Neural cell (in vitro differentiated cells): ENCODE measurements around the gene RAB34.

Experiments used
- CTCF ChIP-seq: fragments of 450-650 bp; IDR thresholded peaks from 2 replicates; pipeline ENCODE4 v1.5.1; 2014; ENCODE audit warnings: antibody characterized with exemption, mild to moderate bottlenecking, moderate library complexity; ENCODE audit not compliant: poor library complexity, severe bottlenecking
- EP300 ChIP-seq: fragments of 450-650 bp; conservative IDR thresholded peaks from 2 replicates; pipeline ENCODE4 v1.6.1; 2014; ENCODE audit warnings: antibody characterized with exemption, mild to moderate bottlenecking, moderate library complexity; ENCODE audit not compliant: poor library complexity, severe bottlenecking
- EZH2 ChIP-seq: fragments of 200-600, 300-800 bp; shearing (Covaris generic), sonication (generic); IDR thresholded peaks from 2 replicates; pipeline ENCODE4 v1.6.1; 2014; ENCODE audit warnings: antibody characterized with exemption, low read length, borderline replicate concordance, mild to moderate bottlenecking; ENCODE audit not compliant: insufficient read depth, poor library complexity, severe bottlenecking
- MXI1 ChIP-seq: fragments of 450-650 bp; conservative IDR thresholded peaks from 2 replicates; pipeline ENCODE4 v1.6.1; 2014; ENCODE audit warnings: antibody characterized with exemption, mild to moderate bottlenecking; ENCODE audit not compliant: poor library complexity, severe bottlenecking

- no peak for TF ChIP-seq CTCF
- TF ChIP-seq EZH2, result no peak
- no peak for TF ChIP-seq MXI1
- TF ChIP-seq EP300, result no peak
Observed at GRCh38 chr17:28723159-28723835, 5.6 kb upstream of the RAB34 start.
